Measurements from ENCODE around the gene SPINDOC. TPM values are rescaled to one million over a fixed set of nuclear protein-coding genes. Genes with fewer than 3 reads are reported as not detected.

The SPINDOC gene
- polyA plus RNA-seq, 3 donors = 0.10 to 3.3 (median 0.20) TPM

GRCh38 chr11:63849691-63850090 lies 36.4 kb downstream of the SPINDOC start:
- Histone ChIP-seq H3K27me3 (ENCODE audit: control insufficient read depth in 2 of 2, insufficient read depth in 2 of 2, low read length in 2 of 2) (no peaks in the 10 kb centered on the region), H3K4me2 (replicated peaks; ENCODE audit: extremely low read depth, low read length, poor library complexity, severe bottlenecking) (no peak overlapping the region), H3K27ac (ENCODE audit: low read depth in 1 of 2, low read length in 2 of 2) (peak overlapping the region in 1 of 2 donors; percentile 64), H3K4me1 (ENCODE audit: control insufficient read depth in 1 of 2, insufficient read depth in 2 of 2, low read length in 2 of 2) (peaks cover 33 to 42% of the 10 kb centered on the region in 2 donors), H3K79me2 (ENCODE audit: insufficient read depth, low read length) (peaks cover 100% of the 10 kb centered on the region), H4K20me1 (ENCODE audit: insufficient read depth, low read length) (peaks cover 98% of the 10 kb centered on the region), H3K4me3 (replicated peaks in 1 of 3; ENCODE audit: low read depth in 2 of 3, low read length in 3 of 3) (no peak overlapping the region), H3K9me3 (replicated peaks in 1 of 2; ENCODE audit: control insufficient read depth in 1 of 2, insufficient read depth in 1 of 2, low read length in 2 of 2) (no peaks in the 10 kb centered on the region), H3K36me3 (replicated peaks in 1 of 2; ENCODE audit: control insufficient read depth in 1 of 2, insufficient read depth in 2 of 2, low read length in 2 of 2) (peaks cover 12 to 33% of the 10 kb centered on the region in 2 donors), H2AFZ (ENCODE audit: insufficient read depth, low read depth, low read length, poor library complexity, severe bottlenecking) (no peak overlapping the region), H3K9ac (ENCODE audit: insufficient read depth, low read length, poor library complexity, severe bottlenecking) (peak overlapping the region; percentile 15)
- TF ChIP-seq, protein P1, sequence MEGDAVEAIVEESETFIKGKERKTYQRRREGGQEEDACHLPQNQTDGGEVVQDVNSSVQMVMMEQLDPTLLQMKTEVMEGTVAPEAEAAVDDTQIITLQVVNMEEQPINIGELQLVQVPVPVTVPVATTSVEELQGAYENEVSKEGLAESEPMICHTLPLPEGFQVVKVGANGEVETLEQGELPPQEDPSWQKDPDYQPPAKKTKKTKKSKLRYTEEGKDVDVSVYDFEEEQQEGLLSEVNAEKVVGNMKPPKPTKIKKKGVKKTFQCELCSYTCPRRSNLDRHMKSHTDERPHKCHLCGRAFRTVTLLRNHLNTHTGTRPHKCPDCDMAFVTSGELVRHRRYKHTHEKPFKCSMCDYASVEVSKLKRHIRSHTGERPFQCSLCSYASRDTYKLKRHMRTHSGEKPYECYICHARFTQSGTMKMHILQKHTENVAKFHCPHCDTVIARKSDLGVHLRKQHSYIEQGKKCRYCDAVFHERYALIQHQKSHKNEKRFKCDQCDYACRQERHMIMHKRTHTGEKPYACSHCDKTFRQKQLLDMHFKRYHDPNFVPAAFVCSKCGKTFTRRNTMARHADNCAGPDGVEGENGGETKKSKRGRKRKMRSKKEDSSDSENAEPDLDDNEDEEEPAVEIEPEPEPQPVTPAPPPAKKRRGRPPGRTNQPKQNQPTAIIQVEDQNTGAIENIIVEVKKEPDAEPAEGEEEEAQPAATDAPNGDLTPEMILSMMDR (IDR thresholded peaks at IDR 0.05) = no peak
- peaks cover 67% of the 10 kb centered on the region for H3K4me1 Mint-ChIP-seq
- peaks cover 0 to 2% (median 0%) of the 10 kb centered on the region in 7 donors for H3K9me3 Mint-ChIP-seq
- H3K27me3 Mint-ChIP-seq (ENCODE audit: low read depth in 3 of 3) = no peaks in the 10 kb centered on the region
- peaks cover 30 to 70% of the 10 kb centered on the region in 2 donors for H3K36me3 Mint-ChIP-seq
- H3K4me3 Mint-ChIP-seq = no peak overlapping the region
- WGBS (ENCODE audit: insufficient coverage) = no CpG with 5 or more reads among the region's 2 CpGs
- peak overlapping the region in 3 of 7 donors; percentile 58 to 67 (median 60) for H3K27ac Mint-ChIP-seq
- no peak for DNase-seq
- intact Hi-C loops (cut with micrococcal nuclease) = no loop called here

DNA sequence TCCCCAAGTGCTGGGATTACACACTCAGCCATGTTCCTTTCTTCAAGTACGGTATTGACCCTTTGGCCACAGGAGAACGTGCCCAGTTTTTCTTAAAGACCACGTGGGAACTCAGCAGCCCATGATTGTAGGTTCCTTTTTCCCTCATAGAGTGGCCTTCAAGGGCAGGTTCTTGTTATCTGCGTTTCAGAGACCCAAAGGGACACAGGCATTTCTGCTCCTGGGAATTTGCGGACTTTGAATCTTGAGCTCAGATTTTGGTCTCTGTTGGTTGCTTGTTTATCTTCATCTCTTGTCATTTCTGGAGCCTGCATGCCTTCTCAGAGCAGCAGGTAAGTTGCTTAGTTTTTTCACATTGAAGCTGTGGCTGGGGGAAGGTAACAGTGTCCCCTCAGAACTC lies 37.7 kb downstream of the SPINDOC start:
- no peaks in the 10 kb centered on the region for H3K27me3 Mint-ChIP-seq (ENCODE audit: low read depth in 3 of 3)
- Histone ChIP-seq H2AFZ (ENCODE audit: insufficient read depth, low read depth, low read length, poor library complexity, severe bottlenecking) (no peak overlapping the region), H3K27ac (ENCODE audit: low read depth in 1 of 2, low read length in 2 of 2) (peak overlapping the region; percentile 3 to 60), H3K79me2 (ENCODE audit: insufficient read depth, low read length) (peaks cover 100% of the 10 kb centered on the region), H3K27me3 (ENCODE audit: control insufficient read depth in 2 of 2, insufficient read depth in 2 of 2, low read length in 2 of 2) (no peaks in the 10 kb centered on the region), H3K4me2 (replicated peaks; ENCODE audit: extremely low read depth, low read length, poor library complexity, severe bottlenecking) (no peak overlapping the region), H4K20me1 (ENCODE audit: insufficient read depth, low read length) (peaks cover 98% of the 10 kb centered on the region), H3K9ac (ENCODE audit: insufficient read depth, low read length, poor library complexity, severe bottlenecking) (peak overlapping the region; percentile 2), H3K9me3 (replicated peaks in 1 of 2; ENCODE audit: control insufficient read depth in 1 of 2, insufficient read depth in 1 of 2, low read length in 2 of 2) (no peaks in the 10 kb centered on the region), H3K4me3 (replicated peaks in 1 of 3; ENCODE audit: low read depth in 2 of 3, low read length in 3 of 3) (no peak overlapping the region), H3K4me1 (ENCODE audit: control insufficient read depth in 1 of 2, insufficient read depth in 2 of 2, low read length in 2 of 2) (peaks cover 24 to 40% of the 10 kb centered on the region in 2 donors), H3K36me3 (replicated peaks in 1 of 2; ENCODE audit: control insufficient read depth in 1 of 2, insufficient read depth in 2 of 2, low read length in 2 of 2) (peaks cover 12 to 41% of the 10 kb centered on the region in 2 donors)
- WGBS (ENCODE audit: insufficient coverage) = 73% methylated on average over 5 of the region's 5 CpGs
- H3K4me3 Mint-ChIP-seq = peak overlapping the region in 1 of 2 donors; percentile 21
- H3K4me1 Mint-ChIP-seq = peaks cover 64% of the 10 kb centered on the region
- DNase-seq = no peak
- peak overlapping the region; percentile 50 to 90 (median 86) for H3K27ac Mint-ChIP-seq
- H3K36me3 Mint-ChIP-seq = peaks cover 37 to 72% of the 10 kb centered on the region in 2 donors
- TF ChIP-seq, protein P1 (IDR thresholded peaks at IDR 0.05) = no peak
- intact Hi-C loops (cut with micrococcal nuclease) = no loop called here
- peaks cover 0 to 2% (median 0%) of the 10 kb centered on the region in 7 donors for H3K9me3 Mint-ChIP-seq
